Measurements from ENCODE around the gene NELFA. TPM values are rescaled to one million over a fixed set of nuclear protein-coding genes. Genes with fewer than 3 reads are reported as not detected.

The NELFA gene
- total and polyA plus RNA-seq, 4 donors = 17.8 to 33.6 (median 24.7) TPM

GRCh38 chr4:1990348-1990645 is 18.5 kb downstream of the NELFA start:
- DNase-seq = no peak
- TF ChIP-seq, protein P1, sequence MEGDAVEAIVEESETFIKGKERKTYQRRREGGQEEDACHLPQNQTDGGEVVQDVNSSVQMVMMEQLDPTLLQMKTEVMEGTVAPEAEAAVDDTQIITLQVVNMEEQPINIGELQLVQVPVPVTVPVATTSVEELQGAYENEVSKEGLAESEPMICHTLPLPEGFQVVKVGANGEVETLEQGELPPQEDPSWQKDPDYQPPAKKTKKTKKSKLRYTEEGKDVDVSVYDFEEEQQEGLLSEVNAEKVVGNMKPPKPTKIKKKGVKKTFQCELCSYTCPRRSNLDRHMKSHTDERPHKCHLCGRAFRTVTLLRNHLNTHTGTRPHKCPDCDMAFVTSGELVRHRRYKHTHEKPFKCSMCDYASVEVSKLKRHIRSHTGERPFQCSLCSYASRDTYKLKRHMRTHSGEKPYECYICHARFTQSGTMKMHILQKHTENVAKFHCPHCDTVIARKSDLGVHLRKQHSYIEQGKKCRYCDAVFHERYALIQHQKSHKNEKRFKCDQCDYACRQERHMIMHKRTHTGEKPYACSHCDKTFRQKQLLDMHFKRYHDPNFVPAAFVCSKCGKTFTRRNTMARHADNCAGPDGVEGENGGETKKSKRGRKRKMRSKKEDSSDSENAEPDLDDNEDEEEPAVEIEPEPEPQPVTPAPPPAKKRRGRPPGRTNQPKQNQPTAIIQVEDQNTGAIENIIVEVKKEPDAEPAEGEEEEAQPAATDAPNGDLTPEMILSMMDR (IDR thresholded peaks at IDR 0.05; ENCODE audit: control extremely low read depth, extremely low read depth) = no peak
- peaks cover 4 to 43% (median 15%) of the 10 kb centered on the region in 4 donors for H3K36me3 ChIP-seq (ENCODE audit: control insufficient read depth in 4 of 4, insufficient read depth in 4 of 4, low read length in 4 of 4)

GRCh38 chr4:1989533-1990347 is 19.0 kb downstream of the NELFA start:
- WGBS, 2 donors = 94% methylated on average over 33 of the region's 33 CpGs
- H3K36me3 ChIP-seq (ENCODE audit: control insufficient read depth in 4 of 4, insufficient read depth in 4 of 4, low read length in 4 of 4) = peaks cover 4 to 48% (median 16%) of the 10 kb centered on the region in 4 donors
- no peak overlapping the region for H3K9ac ChIP-seq (ENCODE audit: insufficient read depth in 1 of 2, low read length in 2 of 2)
- no peak overlapping the region for H3K4me3 ChIP-seq
- DNase-seq (no peak), ATAC-seq (ENCODE audit: insufficient read depth, low FRiP score) (no peak)
- H3K27me3 ChIP-seq (ENCODE audit: control insufficient read depth in 3 of 3, insufficient read depth in 3 of 3, low read length in 2 of 3) = no peaks in the 10 kb centered on the region
- no peaks in the 10 kb centered on the region for H3K9me3 ChIP-seq (ENCODE audit: control insufficient read depth in 4 of 4, insufficient read depth in 3 of 4, low read length in 3 of 4)
- TF ChIP-seq, protein P1 (IDR thresholded peaks at IDR 0.05; ENCODE audit: control extremely low read depth, extremely low read depth) = no peak
- no peaks in the 10 kb centered on the region for H3K4me1 ChIP-seq (ENCODE audit: control insufficient read depth in 5 of 5, insufficient read depth in 5 of 5, low read length in 5 of 5)
- no peak overlapping the region for H3K27ac ChIP-seq (ENCODE audit: low read depth in 1 of 2, low read length in 1 of 2)

More at GRCh38 chr4:1990348-1990645, 18.5 kb downstream of the NELFA start:
- no peaks in the 10 kb centered on the region for H3K27me3 ChIP-seq (ENCODE audit: control insufficient read depth in 3 of 3, insufficient read depth in 3 of 3, low read length in 2 of 3)
- no peak for ATAC-seq (ENCODE audit: insufficient read depth, low FRiP score)
- H3K27ac ChIP-seq (ENCODE audit: low read depth in 1 of 2, low read length in 1 of 2) = no peak overlapping the region
- no peaks in the 10 kb centered on the region for H3K9me3 ChIP-seq (ENCODE audit: control insufficient read depth in 4 of 4, insufficient read depth in 3 of 4, low read length in 3 of 4)
- WGBS, 2 donors = 92 to 93% methylated on average over 10 of the region's 10 CpGs
- H3K9ac ChIP-seq (ENCODE audit: insufficient read depth in 1 of 2, low read length in 2 of 2) = no peak overlapping the region
- H3K4me1 ChIP-seq (ENCODE audit: control insufficient read depth in 5 of 5, insufficient read depth in 5 of 5, low read length in 5 of 5) = no peaks in the 10 kb centered on the region
- H3K4me3 ChIP-seq = no peak overlapping the region

GRCh38 chr4:1988327-1988724 is 20.4 kb downstream of the NELFA start:
- DNase-seq = no peak
- Histone ChIP-seq H3K4me3 (no peak overlapping the region), H3K27me3 (ENCODE audit: control insufficient read depth in 3 of 3, insufficient read depth in 3 of 3, low read length in 2 of 3) (no peaks in the 10 kb centered on the region), H3K36me3 (ENCODE audit: control insufficient read depth in 4 of 4, insufficient read depth in 4 of 4, low read length in 4 of 4) (peaks cover 8 to 62% (median 23%) of the 10 kb centered on the region in 4 donors), H3K9ac (ENCODE audit: insufficient read depth in 1 of 2, low read length in 2 of 2) (no peak overlapping the region), H3K4me1 (ENCODE audit: control insufficient read depth in 5 of 5, insufficient read depth in 5 of 5, low read length in 5 of 5) (no peaks in the 10 kb centered on the region), H3K27ac (ENCODE audit: low read depth in 1 of 2, low read length in 1 of 2) (no peak overlapping the region), H3K9me3 (ENCODE audit: control insufficient read depth in 4 of 4, insufficient read depth in 3 of 4, low read length in 3 of 4) (no peaks in the 10 kb centered on the region)
- TF ChIP-seq, protein P1 (IDR thresholded peaks at IDR 0.05; ENCODE audit: control extremely low read depth, extremely low read depth) = no peak
- no peak for ATAC-seq (ENCODE audit: insufficient read depth, low FRiP score)
- WGBS, 2 donors = 94 to 95% methylated on average over 12 of the region's 12 CpGs
